ENCODE measurements around the gene LATS2. TPM values are rescaled to one million over a fixed set of nuclear protein-coding genes. Genes with fewer than 3 reads are reported as not detected.

LATS2 gene
- total RNA-seq, 4 donors from 2014 or later, result 3.7 to 9.9 (median 6.5) TPM

- peaks cover 0 to 4% (median 0%) of the 10 kb centered on the region in 4 donors for H3K4me1 ChIP-seq
- H3K27me3 ChIP-seq, result peaks cover 0 to 6% of the 10 kb centered on the region in 2 donors
- no peaks in the 10 kb centered on the region for H3K9me3 ChIP-seq
- no peak for DNase-seq
- H3K27ac ChIP-seq, result peak overlapping the region in 1 of 4 donors; percentile 31
- no peaks in the 10 kb centered on the region for H3K36me3 ChIP-seq
- no peak overlapping the region for H3K4me3 ChIP-seq
- TF ChIP-seq POLR2A (IDR thresholded peaks at IDR 0.05) (no peak), CTCF (IDR thresholded peaks at IDR 0.05) (no peak)
These were observed 16.5 kb upstream of the LATS2 start for GRCh38 chr13:21077788-21078353.

- Histone ChIP-seq H3K9me3 (no peaks in the 10 kb centered on the region), H3K27ac (no peak overlapping the region), H3K27me3 (peaks cover 0 to 6% of the 10 kb centered on the region in 2 donors), H3K36me3 (no peaks in the 10 kb centered on the region), H3K4me3 (no peak overlapping the region), H3K4me1 (peaks cover 0 to 4% (median 0%) of the 10 kb centered on the region in 4 donors)
- TF ChIP-seq CTCF (IDR thresholded peaks at IDR 0.05) (no peak), POLR2A (IDR thresholded peaks at IDR 0.05) (no peak)
- DNase-seq, result no peak
These were observed 15.8 kb upstream of the LATS2 start for GRCh38 chr13:21077076-21077787.

GRCh38 chr13:21076253-21076652, 14.9 kb upstream of the LATS2 start:
- peaks cover 0 to 6% of the 10 kb centered on the region in 2 donors for H3K27me3 ChIP-seq
- DNase-seq, result no peak
- no peaks in the 10 kb centered on the region for H3K9me3 ChIP-seq
- H3K4me3 ChIP-seq, result peak overlapping the region in 3 of 4 donors; percentile 35 to 56 (median 55)
- no peaks in the 10 kb centered on the region for H3K36me3 ChIP-seq
- no peak overlapping the region for H3K27ac ChIP-seq
- peaks cover 0 to 4% (median 0%) of the 10 kb centered on the region in 4 donors for H3K4me1 ChIP-seq
- no peak for TF ChIP-seq POLR2A (IDR thresholded peaks at IDR 0.05)
- no peak for TF ChIP-seq CTCF (IDR thresholded peaks at IDR 0.05)

- no peak for TF ChIP-seq CTCF (IDR thresholded peaks at IDR 0.05)
- TF ChIP-seq POLR2A (IDR thresholded peaks at IDR 0.05), result no peak
- peak overlapping the region in 3 of 4 donors; percentile 51 to 68 (median 65) for H3K27ac ChIP-seq
- peaks cover 0 to 6% of the 10 kb centered on the region in 2 donors for H3K27me3 ChIP-seq
- peak overlapping the region; percentile 31 to 56 (median 45) for H3K4me3 ChIP-seq
- H3K36me3 ChIP-seq, result no peaks in the 10 kb centered on the region
- H3K9me3 ChIP-seq, result no peaks in the 10 kb centered on the region
- peaks cover 0 to 4% (median 0%) of the 10 kb centered on the region in 4 donors for H3K4me1 ChIP-seq
- peak in 1 of 3 donors; percentile 58 for DNase-seq
These were observed 14.2 kb upstream of the LATS2 start for GRCh38 chr13:21075379-21076249.

GRCh38 chr13:21075011-21075378, 13.6 kb upstream of the LATS2 start:
- Histone ChIP-seq H3K36me3 (no peaks in the 10 kb centered on the region), H3K27me3 (peaks cover 0 to 6% of the 10 kb centered on the region in 2 donors), H3K27ac (peak overlapping the region in 3 of 4 donors; percentile 30 to 68 (median 51)), H3K4me3 (peak overlapping the region in 3 of 4 donors; percentile 35 to 56 (median 55)), H3K9me3 (no peaks in the 10 kb centered on the region), H3K4me1 (peaks cover 0 to 4% (median 0%) of the 10 kb centered on the region in 4 donors)
- no peak for TF ChIP-seq CTCF (IDR thresholded peaks at IDR 0.05)
- no peak for TF ChIP-seq POLR2A (IDR thresholded peaks at IDR 0.05)
- peak in 1 of 3 donors; percentile 57 for DNase-seq

All from Peyer's patch (tissue), 4 donors.